Endometrium (tissue), 2 donors: Measurements from ENCODE around the gene MAP3K13.
"Not testable (repeated sequence)": the region's sequence is repeated elsewhere in the genome, so short reads cannot be mapped to it uniquely, and the experiment has no call there.

ENCODE experiments used
- FAIRE-seq: peaks from 2 replicates; lab custom pipeline; 2012; peaks lifted over from hg19 to GRCh38; lab: Jason Lieb, UNC
- donor health status: control.
- donor health status: control.

Gene MAP3K13

GRCh38 chr3:185342459-185343174, 20.3 kb upstream of the MAP3K13 start:
- no peak for FAIRE-seq

- FAIRE-seq, result no peak
Measured at GRCh38 chr3:185347399-185347798, 15.5 kb upstream of the MAP3K13 start.

- no peak for FAIRE-seq
Measured at GRCh38 chr3:185350841-185351240, 12.1 kb upstream of the MAP3K13 start.

GRCh38 chr3:185351396-185351795, 11.5 kb upstream of the MAP3K13 start:
- FAIRE-seq, result no peak

GRCh38 chr3:185353225-185353624, 9.7 kb upstream of the MAP3K13 start:
- FAIRE-seq, result no peak

GRCh38 chr3:185353823-185354614, 8.9 kb upstream of the MAP3K13 start:
- FAIRE-seq, result no peak

- FAIRE-seq, result no peak
Measured at GRCh38 chr3:185356499-185356898, 6.4 kb upstream of the MAP3K13 start.

GRCh38 chr3:185361920-185362319, 1.0 kb upstream of the MAP3K13 start:
- FAIRE-seq, result no peak

- FAIRE-seq, result no peak
Measured at GRCh38 chr3:185363662-185364203, 797 bp downstream of the MAP3K13 start.

- no peak for FAIRE-seq
Measured at GRCh38 chr3:185365291-185366073, 2.5 kb downstream of the MAP3K13 start.

GRCh38 chr3:185366074-185366335, 3.1 kb downstream of the MAP3K13 start:
- no peak for FAIRE-seq

- no peak for FAIRE-seq
Measured at GRCh38 chr3:185366913-185367312, 4.0 kb downstream of the MAP3K13 start.

GRCh38 chr3:185370349-185370748, 7.4 kb downstream of the MAP3K13 start:
- FAIRE-seq, result not testable (repeated sequence)

- no peak for FAIRE-seq
Measured at GRCh38 chr3:185371306-185372074, 8.6 kb downstream of the MAP3K13 start.

- FAIRE-seq, result no peak
Measured at GRCh38 chr3:185381320-185382058, 18.6 kb downstream of the MAP3K13 start.

- no peak for FAIRE-seq
Measured at GRCh38 chr3:185382154-185382553, 19.2 kb downstream of the MAP3K13 start.

GRCh38 chr3:185386515-185386914, 23.6 kb downstream of the MAP3K13 start:
- not testable (repeated sequence) for FAIRE-seq

- no peak for FAIRE-seq
Measured at GRCh38 chr3:185387646-185388045, 24.7 kb downstream of the MAP3K13 start.

- FAIRE-seq, result no peak
Measured at GRCh38 chr3:185393055-185393454, 30.1 kb downstream of the MAP3K13 start.

GRCh38 chr3:185397676-185398075, 34.7 kb downstream of the MAP3K13 start:
- no peak for FAIRE-seq
